ENCODE results near the gene FAM120B. TPM values are rescaled to one million over a fixed set of nuclear protein-coding genes. Genes with fewer than 3 reads are reported as not detected.

FAM120B gene
- total and polyA plus RNA-seq, 4 experiments from 2014 or later: 22.7 to 48.6 (median 40.1) TPM

GRCh38 chr6:170272341-170273065, 34.1 kb upstream of the FAM120B start:
- CTCF ChIA-PET (ENCODE audit: partially characterized antibody): interaction anchor here (0.8 to 1.1 kb wide), 2 partner anchors 9 to 17 kb away, joined by 3 read pairs; no protein-coding TSS in a partner anchor
- peaks cover 22% of the 10 kb centered on the region for H3K4me1 ChIP-seq (ENCODE audit: insufficient read depth, low read length)
- no peaks in the 10 kb centered on the region for H3K27me3 ChIP-seq (ENCODE audit: insufficient read depth, low read length)
- no peak overlapping the region for H3K27ac ChIP-seq (ENCODE audit: low read depth, low read length)
- POLR2A ChIA-PET (ENCODE audit: partially characterized antibody): interaction anchor here (0.7 to 2.6 kb wide), 10 partner anchors 8 to 281 kb away, joined by 3 to 47 read pairs (median 8); partner anchors contain the start of genes DLL1 and FAM120B
- Mint-ChIP-seq H3K4me3 (peak overlapping the region; percentile 82 to 96 (median 90)), H3K27ac (peak overlapping the region; percentile 64 to 93 (median 82)), H3K36me3 (no peaks in the 10 kb centered on the region), H3K4me1 (peaks cover 13 to 29% (median 19%) of the 10 kb centered on the region in 4 donors), H3K9me3 (peaks cover 0 to 2% (median 0%) of the 10 kb centered on the region in 8 donors), H3K27me3 (peaks cover 2 to 5% of the 10 kb centered on the region in 2 donors)
- intact Hi-C loops (cut with micrococcal nuclease): loop anchor here (1.0 to 5.0 kb wide), 2 partner anchors 20 to 35 kb away; partner anchors contain the start of gene FAM120B
- no peaks in the 10 kb centered on the region for H3K36me3 ChIP-seq (ENCODE audit: insufficient read depth, low read length)
- H3K4me3 ChIP-seq (ENCODE audit: low read length in 2 of 2): peak overlapping the region; percentile 51 to 61
- no peaks in the 10 kb centered on the region for H3K9me3 ChIP-seq (ENCODE audit: control insufficient read depth in 1 of 2, low read length in 2 of 2)
- no peak for DNase-seq

- Histone ChIP-seq H3K9me3 (ENCODE audit: control insufficient read depth in 1 of 2, low read length in 2 of 2) (no peaks in the 10 kb centered on the region), H3K4me3 (ENCODE audit: low read length in 2 of 2) (no peak overlapping the region), H3K36me3 (ENCODE audit: insufficient read depth, low read length) (no peaks in the 10 kb centered on the region), H3K27ac (ENCODE audit: low read depth, low read length) (no peak overlapping the region), H3K4me1 (ENCODE audit: insufficient read depth, low read length) (peaks cover 26% of the 10 kb centered on the region), H3K27me3 (ENCODE audit: insufficient read depth, low read length) (no peaks in the 10 kb centered on the region)
- DNase-seq: no peak
- Mint-ChIP-seq H3K27me3 (peaks cover 2 to 5% of the 10 kb centered on the region in 2 donors), H3K9me3 (peaks cover 0 to 2% (median 0%) of the 10 kb centered on the region in 8 donors), H3K4me1 (peaks cover 14 to 32% (median 20%) of the 10 kb centered on the region in 4 donors), H3K27ac (peak overlapping the region in 1 of 7 donors; percentile 52), H3K4me3 (peak overlapping the region in 6 of 8 donors; percentile 25 to 93 (median 59)), H3K36me3 (no peaks in the 10 kb centered on the region)
- ChIA-PET CTCF (ENCODE audit: partially characterized antibody) (no interaction called here), POLR2A (ENCODE audit: partially characterized antibody) (interaction anchor here (1.7 to 2.3 kb wide), 2 partner anchors 17 to 185 kb away, joined by 5 to 47 read pairs; partner anchors contain the start of gene DLL1)
- intact Hi-C loops (cut with micrococcal nuclease): loop anchor here (5.0 kb wide), 1 partner anchor 34 kb away; the partner anchor contains the start of gene FAM120B
These were observed 33.4 kb upstream of the FAM120B start for GRCh38 chr6:170273191-170273590.

DNA sequence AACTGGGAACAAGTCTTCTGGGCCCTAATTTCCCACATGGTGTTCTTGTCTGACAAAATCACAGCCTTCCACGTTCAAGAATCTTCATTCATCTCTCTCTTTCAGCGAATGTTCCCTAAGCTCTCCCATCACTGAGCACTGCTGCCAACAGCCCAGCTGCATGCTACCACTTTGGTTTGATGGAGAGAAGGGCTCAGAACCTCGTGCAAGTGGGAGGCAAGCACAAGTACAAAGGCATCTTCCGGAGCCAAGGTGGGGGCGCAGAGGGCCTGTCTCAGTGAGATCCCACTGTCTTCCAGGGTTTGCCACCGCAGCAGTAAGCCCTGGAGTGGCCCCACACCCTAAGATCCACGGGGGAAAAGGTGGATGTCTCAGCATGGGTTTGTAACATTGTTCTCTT, 32.9 kb upstream of the FAM120B start:
- Histone ChIP-seq H3K4me3 (ENCODE audit: low read length in 2 of 2) (no peak overlapping the region), H3K4me1 (ENCODE audit: insufficient read depth, low read length) (peaks cover 31% of the 10 kb centered on the region), H3K27me3 (ENCODE audit: insufficient read depth, low read length) (no peaks in the 10 kb centered on the region), H3K36me3 (ENCODE audit: insufficient read depth, low read length) (no peaks in the 10 kb centered on the region), H3K27ac (ENCODE audit: low read depth, low read length) (no peak overlapping the region), H3K9me3 (ENCODE audit: control insufficient read depth in 1 of 2, low read length in 2 of 2) (no peaks in the 10 kb centered on the region)
- no peak for DNase-seq
- H3K9me3 Mint-ChIP-seq: peaks cover 0 to 2% (median 0%) of the 10 kb centered on the region in 8 donors
- peaks cover 19 to 37% (median 25%) of the 10 kb centered on the region in 4 donors for H3K4me1 Mint-ChIP-seq
- H3K36me3 Mint-ChIP-seq: no peaks in the 10 kb centered on the region
- H3K27me3 Mint-ChIP-seq: peaks cover 2 to 5% of the 10 kb centered on the region in 2 donors
- H3K27ac Mint-ChIP-seq: peak overlapping the region in 2 of 7 donors; percentile 38 to 82
- peak overlapping the region in 4 of 8 donors; percentile 17 to 63 (median 20) for H3K4me3 Mint-ChIP-seq
- intact Hi-C loops (cut with micrococcal nuclease): loop anchor here (5.0 kb wide), 1 partner anchor 34 kb away; the partner anchor contains the start of gene FAM120B
- ChIA-PET CTCF (ENCODE audit: partially characterized antibody) (no interaction called here), POLR2A (ENCODE audit: partially characterized antibody) (no interaction called here)

DNA sequence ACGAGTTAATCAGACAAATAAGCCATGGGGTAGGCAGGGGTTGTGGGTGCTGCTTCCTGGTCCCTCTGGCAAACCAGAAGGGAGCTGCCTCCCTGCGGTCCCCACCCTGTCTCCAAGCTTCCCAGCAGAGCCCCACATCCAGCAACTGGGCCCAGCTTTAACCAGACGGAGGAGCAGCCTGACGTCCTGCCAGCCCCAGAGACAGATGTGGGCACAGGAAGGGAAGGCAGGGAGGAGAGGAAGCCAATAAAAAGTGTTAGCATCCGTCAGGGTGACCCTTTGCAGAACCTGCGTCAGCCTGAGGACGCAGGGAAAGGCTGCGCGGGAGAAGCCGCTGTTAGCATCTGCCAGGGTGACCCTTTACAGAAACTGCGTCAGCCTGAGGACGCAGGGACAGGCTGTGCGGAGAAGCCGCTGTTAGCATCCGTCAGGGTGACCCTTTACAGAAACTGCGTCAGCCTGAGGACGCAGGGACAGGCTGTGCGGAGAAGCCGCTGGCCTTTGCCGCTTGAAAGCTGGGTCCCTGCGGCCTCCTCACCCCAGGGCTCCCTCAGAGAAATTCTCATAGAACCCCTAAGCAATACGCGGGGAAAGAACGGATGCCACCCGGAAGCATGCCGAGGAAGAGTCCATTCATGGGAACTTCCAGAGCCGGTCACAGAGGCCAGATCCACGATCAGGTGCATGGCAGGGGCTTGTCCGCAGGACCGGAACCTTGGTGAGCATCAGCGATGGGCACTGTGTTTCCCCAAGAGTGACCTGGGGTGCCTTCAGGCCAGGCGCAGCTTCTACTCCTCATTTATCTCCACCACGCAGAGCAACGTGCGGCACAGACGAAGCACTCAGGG, 31.6 kb upstream of the FAM120B start:
- H3K4me1 ChIP-seq (ENCODE audit: insufficient read depth, low read length): peaks cover 40% of the 10 kb centered on the region
- Mint-ChIP-seq H3K27me3 (peaks cover 2 to 7% of the 10 kb centered on the region in 2 donors), H3K27ac (no peak overlapping the region), H3K4me3 (no peak overlapping the region), H3K36me3 (no peaks in the 10 kb centered on the region), H3K4me1 (peaks cover 28 to 50% (median 37%) of the 10 kb centered on the region in 4 donors), H3K9me3 (peaks cover 0 to 2% (median 0%) of the 10 kb centered on the region in 8 donors)
- intact Hi-C loops (cut with micrococcal nuclease): loop anchor here (5.0 kb wide), 1 partner anchor 32 kb away; the partner anchor contains the start of gene FAM120B
- DNase-seq: no peak
- no peaks in the 10 kb centered on the region for H3K27me3 ChIP-seq (ENCODE audit: insufficient read depth, low read length)
- CTCF ChIA-PET (ENCODE audit: partially characterized antibody): interaction anchor here (1.5 kb wide), 1 partner anchor 18 kb away, joined by 3 read pairs; no protein-coding TSS in a partner anchor
- no peak overlapping the region for H3K27ac ChIP-seq (ENCODE audit: low read depth, low read length)
- H3K9me3 ChIP-seq (ENCODE audit: control insufficient read depth in 1 of 2, low read length in 2 of 2): no peaks in the 10 kb centered on the region
- H3K36me3 ChIP-seq (ENCODE audit: insufficient read depth, low read length): no peaks in the 10 kb centered on the region
- H3K4me3 ChIP-seq (ENCODE audit: low read length in 2 of 2): no peak overlapping the region
- POLR2A ChIA-PET (ENCODE audit: partially characterized antibody): no interaction called here

DNA sequence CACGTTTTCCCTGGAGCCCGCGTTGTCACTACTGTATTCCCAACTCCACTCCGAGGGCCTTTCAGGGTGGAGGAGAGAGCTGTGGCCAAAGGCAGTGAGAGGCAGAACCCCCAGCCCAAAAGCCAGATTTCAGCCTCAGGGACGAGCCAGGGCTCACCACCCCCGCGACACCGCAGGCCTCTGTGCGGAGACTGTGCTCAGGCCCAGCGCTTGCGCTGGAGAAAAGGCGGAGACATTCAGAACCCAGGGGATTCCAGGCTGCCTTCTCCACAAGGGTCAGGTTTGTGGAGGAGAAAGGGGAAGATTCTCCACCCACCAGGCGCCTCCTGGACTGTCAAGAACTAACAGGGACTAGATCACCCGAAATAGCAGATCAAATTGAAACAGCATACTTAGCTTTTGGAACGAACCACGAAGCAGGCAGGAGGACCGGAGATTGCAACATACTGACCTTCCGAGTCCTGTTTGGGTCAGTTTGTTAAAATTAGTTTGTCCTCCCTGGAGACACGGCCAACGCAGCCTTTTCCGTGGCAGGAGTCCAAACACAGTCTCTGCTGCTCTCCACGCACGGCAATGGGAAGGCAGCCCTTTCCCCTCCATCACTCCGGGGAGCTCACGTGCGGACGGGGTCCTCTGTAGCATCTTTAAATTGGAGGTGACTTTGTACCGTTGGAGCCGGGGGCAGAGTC, 30.0 kb upstream of the FAM120B start:
- Histone ChIP-seq H3K9me3 (ENCODE audit: control insufficient read depth in 1 of 2, low read length in 2 of 2) (no peaks in the 10 kb centered on the region), H3K27ac (ENCODE audit: low read depth, low read length) (no peak overlapping the region), H3K36me3 (ENCODE audit: insufficient read depth, low read length) (no peaks in the 10 kb centered on the region), H3K27me3 (ENCODE audit: insufficient read depth, low read length) (no peaks in the 10 kb centered on the region), H3K4me1 (ENCODE audit: insufficient read depth, low read length) (peaks cover 35% of the 10 kb centered on the region), H3K4me3 (ENCODE audit: low read length in 2 of 2) (no peak overlapping the region)
- H3K36me3 Mint-ChIP-seq: no peaks in the 10 kb centered on the region
- peaks cover 2 to 8% of the 10 kb centered on the region in 2 donors for H3K27me3 Mint-ChIP-seq
- H3K4me1 Mint-ChIP-seq: peaks cover 26 to 52% (median 38%) of the 10 kb centered on the region in 4 donors
- ChIA-PET POLR2A (ENCODE audit: partially characterized antibody) (interaction anchor here (0.6 kb wide), 1 partner anchor 241 kb away, joined by 3 read pairs; no protein-coding TSS in a partner anchor), CTCF (ENCODE audit: partially characterized antibody) (interaction anchor here (1.5 kb wide), 1 partner anchor 16 kb away, joined by 3 read pairs; no protein-coding TSS in a partner anchor)
- H3K4me3 Mint-ChIP-seq: no peak overlapping the region
- intact Hi-C loops (cut with micrococcal nuclease): no loop called here
- peak overlapping the region in 1 of 7 donors; percentile 22 for H3K27ac Mint-ChIP-seq
- no peak for DNase-seq
- peaks cover 0 to 2% (median 0%) of the 10 kb centered on the region in 8 donors for H3K9me3 Mint-ChIP-seq

- Mint-ChIP-seq H3K27ac (peak overlapping the region in 5 of 7 donors; percentile 10 to 77 (median 51)), H3K9me3 (peaks cover 0 to 2% (median 0%) of the 10 kb centered on the region in 8 donors), H3K36me3 (no peaks in the 10 kb centered on the region), H3K4me3 (peak overlapping the region in 4 of 8 donors; percentile 29 to 67 (median 51)), H3K4me1 (peaks cover 20 to 36% (median 29%) of the 10 kb centered on the region in 4 donors), H3K27me3 (peaks cover 2 to 6% of the 10 kb centered on the region in 2 donors)
- intact Hi-C loops (cut with micrococcal nuclease): no loop called here
- no peaks in the 10 kb centered on the region for H3K27me3 ChIP-seq (ENCODE audit: insufficient read depth, low read length)
- peaks cover 18% of the 10 kb centered on the region for H3K4me1 ChIP-seq (ENCODE audit: insufficient read depth, low read length)
- H3K9me3 ChIP-seq (ENCODE audit: control insufficient read depth in 1 of 2, low read length in 2 of 2): no peaks in the 10 kb centered on the region
- ChIA-PET POLR2A (ENCODE audit: partially characterized antibody) (interaction anchor here (1.8 kb wide), 1 partner anchor 13 kb away, joined by 5 read pairs; the partner anchor contains the start of gene DLL1), CTCF (ENCODE audit: partially characterized antibody) (interaction anchor here (0.9 kb wide), 1 partner anchor 14 kb away, joined by 3 read pairs; no protein-coding TSS in a partner anchor)
- no peak overlapping the region for H3K27ac ChIP-seq (ENCODE audit: low read depth, low read length)
- DNase-seq: no peak
- H3K4me3 ChIP-seq (ENCODE audit: low read length in 2 of 2): no peak overlapping the region
- H3K36me3 ChIP-seq (ENCODE audit: insufficient read depth, low read length): no peaks in the 10 kb centered on the region
These were observed 28.4 kb upstream of the FAM120B start for GRCh38 chr6:170277893-170278742.

All from CD4-positive, alpha-beta memory T cell (primary cell).